HG03378 (cell line): ENCODE measurements around the gene ADORA3.
A peak's percentile ranks its signal among the peaks of the same experiment; 100 is the strongest.

Experiments
- ATAC-seq: cut with Tn5 transposase; IDR thresholded peaks from one replicate; pipeline ENCODE4 v1.9.1; 2021; ENCODE audit warnings: mild to moderate bottlenecking, moderate library complexity; ENCODE audit not compliant: unreplicated experiment

Gene ADORA3

DNA sequence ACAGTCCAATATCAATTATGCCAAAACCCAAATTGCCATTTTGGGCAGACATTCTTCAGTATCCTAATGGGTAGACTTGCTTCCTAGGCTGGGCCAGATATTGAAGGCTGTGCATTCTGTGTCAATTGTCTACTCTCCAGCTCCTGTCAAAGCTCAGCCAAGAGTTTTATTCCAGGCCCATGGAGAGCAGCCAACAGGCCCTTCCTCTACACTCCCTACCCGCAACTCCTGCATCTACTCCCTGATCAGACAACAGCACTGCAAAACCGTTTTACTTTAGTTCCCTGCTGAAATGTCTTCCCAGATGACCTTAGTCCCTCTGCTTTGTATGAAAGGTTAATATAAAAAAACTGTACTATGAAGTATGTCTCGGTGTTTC lies 6.6 kb upstream of the ADORA3 start:
- ATAC-seq = no peak

GRCh38 chr1:111507411-111508201 lies 4.2 kb upstream of the ADORA3 start:
- peak; percentile 59 for ATAC-seq

DNA sequence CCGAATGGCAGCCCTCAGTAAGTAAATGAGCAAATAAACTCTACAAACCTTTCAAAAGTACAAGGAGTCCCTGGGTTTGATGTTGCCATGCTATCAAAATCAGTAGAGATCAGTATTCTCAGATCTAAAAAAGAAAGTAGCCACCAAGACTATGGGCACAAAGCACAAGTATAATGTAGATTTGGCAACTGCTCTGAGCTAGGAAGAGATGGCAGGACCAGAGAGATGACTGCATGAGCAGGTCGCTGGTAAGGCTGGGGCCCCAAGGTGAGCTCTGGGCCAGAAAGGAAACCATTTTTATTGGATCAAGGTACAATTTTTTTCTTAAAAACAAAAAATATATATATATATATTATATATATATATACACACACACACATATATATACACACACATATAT lies 3.1 kb upstream of the ADORA3 start:
- ATAC-seq = no peak

DNA sequence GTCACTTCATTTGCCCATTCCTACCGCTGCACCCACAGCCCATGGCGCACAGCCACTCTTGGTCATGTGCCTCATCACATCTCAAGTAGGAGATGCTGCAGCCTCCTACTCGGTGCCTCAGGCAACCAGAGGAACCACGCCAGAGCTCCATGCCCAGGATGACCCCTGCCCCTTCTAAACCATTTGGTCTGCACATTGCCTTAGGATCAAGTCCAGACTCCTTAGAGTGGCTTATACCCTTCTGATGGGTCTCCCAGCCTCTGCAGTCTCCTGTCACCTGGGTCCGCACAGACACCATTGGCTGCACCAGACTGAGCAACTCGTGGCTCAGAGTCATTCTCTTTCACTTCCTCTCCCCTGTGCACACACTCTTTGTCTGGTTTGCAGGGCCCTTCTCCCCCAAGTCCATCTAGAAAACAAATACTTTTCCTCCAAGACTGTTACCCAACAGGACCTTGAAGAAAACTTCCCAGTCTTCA lies 2.2 kb upstream of the ADORA3 start:
- peak; percentile 36 for ATAC-seq

GRCh38 chr1:111504097-111504496 lies 664 bp upstream of the ADORA3 start:
- no peak for ATAC-seq

DNA sequence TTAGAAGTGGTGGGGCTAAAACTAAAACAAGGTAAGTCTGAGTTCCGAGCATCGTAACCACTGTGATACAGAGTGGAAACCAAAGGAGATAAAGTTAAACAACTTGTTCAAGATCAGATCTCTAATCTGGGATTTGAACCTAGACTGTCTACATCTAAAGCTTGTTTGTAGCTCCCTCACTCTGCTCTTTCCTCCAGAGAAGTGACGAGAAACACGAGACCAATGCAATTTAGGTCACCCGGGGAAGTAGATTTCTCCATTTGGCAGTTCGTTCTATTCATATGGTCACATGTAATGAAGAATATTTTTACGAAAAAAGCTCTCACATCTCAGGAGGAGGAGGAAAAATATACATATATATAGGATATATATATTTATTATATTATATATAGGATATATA lies 1.8 kb downstream of the ADORA3 start:
- no peak for ATAC-seq

DNA sequence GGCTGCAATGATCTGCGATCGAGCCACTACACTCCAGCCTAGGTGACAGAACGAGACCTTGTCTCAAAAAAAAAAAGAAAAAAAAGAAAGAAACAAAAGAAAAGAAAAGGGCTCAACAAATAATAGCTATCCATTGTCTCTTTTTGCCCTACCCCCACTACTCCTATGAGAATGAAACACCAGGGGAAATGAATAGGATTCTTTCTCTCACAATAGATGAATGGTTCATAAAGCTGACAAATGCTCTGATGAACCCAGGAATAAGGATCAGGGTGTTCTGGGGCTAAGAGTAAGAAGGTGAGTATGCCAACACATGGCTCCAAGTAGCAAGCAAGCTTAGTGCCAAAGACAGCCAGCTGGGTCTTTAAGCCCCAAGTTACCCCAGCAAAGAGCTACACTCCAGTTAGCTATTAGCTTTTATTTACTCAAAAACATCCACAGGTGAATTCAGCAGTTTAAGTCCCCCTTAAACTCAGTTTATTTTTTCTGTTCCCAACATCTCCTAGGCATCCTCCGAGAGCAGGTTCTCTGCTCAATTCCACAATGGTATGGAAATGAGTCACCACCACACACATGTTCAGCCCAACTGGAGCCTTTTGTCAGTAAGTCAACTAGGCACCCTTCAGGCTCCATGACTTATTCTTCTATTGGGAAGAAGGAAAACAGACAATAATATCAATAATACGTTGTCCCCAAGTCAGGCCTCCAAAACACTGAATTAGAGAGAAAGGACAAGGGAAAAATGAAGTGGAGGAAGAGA lies 4.2 kb downstream of the ADORA3 start:
- no peak for ATAC-seq

- ATAC-seq = no peak
These were observed 5.8 kb downstream of the ADORA3 start for GRCh38 chr1:111497592-111497991.

DNA sequence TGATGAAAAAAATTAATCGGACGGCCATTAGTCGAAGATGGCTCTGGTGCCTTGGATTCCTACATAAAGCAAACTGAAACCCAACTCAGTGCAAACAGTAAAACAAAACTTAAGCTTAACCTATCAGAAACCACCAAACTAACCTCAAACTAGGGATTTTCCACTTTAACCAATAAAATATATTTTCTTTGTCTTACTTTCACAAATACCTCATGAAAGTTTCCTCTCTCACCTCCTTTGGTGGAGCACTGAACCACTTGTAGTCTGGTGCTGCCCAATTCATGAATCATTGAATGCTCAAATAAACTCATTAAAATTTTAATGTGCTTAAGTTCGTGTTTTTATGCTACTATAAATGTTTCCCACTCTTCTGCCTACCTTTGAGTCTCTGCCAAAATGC lies 7.0 kb downstream of the ADORA3 start:
- no peak for ATAC-seq

DNA sequence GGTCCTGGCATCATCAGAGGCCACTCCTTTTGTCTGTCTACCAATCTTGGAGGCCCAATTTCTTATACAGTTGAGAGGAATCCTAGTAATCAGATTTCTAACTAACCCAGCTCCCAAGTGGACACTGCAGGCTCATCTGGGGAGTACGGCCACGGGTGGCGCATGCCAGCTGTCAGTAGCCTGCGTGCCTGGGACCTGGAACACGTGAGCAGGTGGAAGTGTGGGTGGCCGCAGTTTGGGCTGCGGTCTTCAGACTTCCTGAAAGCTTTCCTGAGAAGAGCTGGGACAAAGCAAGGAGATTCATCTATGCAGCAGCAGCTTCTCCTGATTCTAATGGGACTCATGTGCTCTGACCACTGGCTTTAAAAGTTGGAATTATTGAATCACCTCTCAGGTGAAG lies 12.4 kb downstream of the ADORA3 start:
- ATAC-seq = no peak

DNA sequence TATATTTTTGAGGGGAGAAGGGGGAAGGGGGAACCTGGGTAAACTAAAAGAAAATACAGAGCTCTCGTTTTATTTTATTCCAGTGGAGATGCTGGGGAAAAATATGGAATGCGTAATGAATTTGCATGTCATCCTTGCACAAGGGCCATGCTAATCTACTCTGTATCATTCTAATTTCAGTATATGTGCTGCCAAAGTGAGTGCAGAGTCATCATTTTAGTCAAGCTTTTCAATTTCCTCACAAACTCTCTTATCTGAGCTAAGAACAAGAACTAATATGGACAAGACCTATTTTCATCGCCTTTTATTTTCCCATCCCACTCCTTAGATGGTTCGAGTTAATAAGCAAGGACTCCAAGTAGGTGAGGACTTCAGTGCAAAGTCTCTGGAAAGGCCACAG lies 13.2 kb downstream of the ADORA3 start:
- no peak for ATAC-seq

DNA sequence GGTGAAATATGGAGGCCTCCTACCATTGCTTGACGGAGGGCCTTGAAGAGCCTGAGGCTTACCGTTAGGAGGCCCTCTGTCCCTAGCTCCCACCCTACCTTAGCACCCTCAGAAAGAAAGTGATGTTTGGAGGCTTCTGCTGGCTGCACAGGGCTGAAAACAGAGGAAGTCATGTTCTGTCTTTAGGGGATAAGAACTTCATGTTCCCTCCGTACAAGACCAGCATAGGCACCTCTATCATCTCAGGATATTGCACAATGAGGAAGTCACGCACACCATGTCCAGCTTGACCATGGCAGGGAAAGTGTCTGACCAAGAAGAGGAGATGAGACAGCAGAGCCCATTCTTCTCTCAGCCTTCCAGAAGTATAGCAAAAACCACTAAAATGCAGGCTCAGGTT lies 13.8 kb downstream of the ADORA3 start:
- ATAC-seq = no peak

- no peak for ATAC-seq
These were observed 14.8 kb downstream of the ADORA3 start for GRCh38 chr1:111488669-111489068.

GRCh38 chr1:111487133-111487532 lies 16.3 kb downstream of the ADORA3 start:
- ATAC-seq = no peak

- no peak for ATAC-seq
These were observed 17.0 kb downstream of the ADORA3 start for GRCh38 chr1:111486431-111486830.

- ATAC-seq = no peak
These were observed 18.9 kb downstream of the ADORA3 start for GRCh38 chr1:111484391-111485026.

DNA sequence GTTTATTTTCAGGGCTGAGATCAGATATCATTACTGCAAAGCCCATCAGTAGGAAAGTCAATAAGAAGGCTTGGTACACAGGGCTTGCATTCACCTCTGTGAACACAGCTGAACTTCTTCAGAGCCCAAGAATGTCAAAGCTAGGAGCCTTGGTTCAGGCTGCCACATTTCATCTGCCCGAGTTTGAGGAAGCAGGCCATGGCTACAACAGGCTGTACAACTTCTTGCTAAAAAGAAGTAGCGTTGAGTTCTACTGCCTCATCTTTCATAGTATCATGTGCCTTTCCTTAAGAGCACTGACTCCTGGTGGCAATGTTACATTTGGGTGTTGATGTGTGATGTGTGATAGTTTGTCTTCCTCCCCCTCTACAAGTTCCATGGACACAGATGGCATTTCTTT lies 19.6 kb downstream of the ADORA3 start:
- ATAC-seq = no peak

DNA sequence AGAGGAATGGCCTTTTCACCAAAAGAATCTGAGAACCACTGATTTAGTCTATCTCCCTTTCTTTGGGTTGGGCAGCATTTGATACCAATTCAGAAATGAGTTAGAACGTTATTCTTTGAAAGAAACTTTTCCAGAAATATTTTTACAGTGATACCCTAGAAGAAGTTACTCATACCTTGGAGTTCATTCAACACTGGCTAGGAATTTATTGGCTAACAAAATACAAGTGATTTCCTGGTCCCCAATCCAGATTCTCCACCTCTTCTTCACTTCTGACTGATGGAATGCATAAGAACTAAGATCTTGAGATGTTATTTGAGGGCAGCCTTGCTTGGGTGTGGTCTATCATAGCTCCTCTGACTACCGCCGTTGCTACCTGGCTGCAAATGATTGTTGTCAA lies 20.3 kb downstream of the ADORA3 start:
- no peak for ATAC-seq

DNA sequence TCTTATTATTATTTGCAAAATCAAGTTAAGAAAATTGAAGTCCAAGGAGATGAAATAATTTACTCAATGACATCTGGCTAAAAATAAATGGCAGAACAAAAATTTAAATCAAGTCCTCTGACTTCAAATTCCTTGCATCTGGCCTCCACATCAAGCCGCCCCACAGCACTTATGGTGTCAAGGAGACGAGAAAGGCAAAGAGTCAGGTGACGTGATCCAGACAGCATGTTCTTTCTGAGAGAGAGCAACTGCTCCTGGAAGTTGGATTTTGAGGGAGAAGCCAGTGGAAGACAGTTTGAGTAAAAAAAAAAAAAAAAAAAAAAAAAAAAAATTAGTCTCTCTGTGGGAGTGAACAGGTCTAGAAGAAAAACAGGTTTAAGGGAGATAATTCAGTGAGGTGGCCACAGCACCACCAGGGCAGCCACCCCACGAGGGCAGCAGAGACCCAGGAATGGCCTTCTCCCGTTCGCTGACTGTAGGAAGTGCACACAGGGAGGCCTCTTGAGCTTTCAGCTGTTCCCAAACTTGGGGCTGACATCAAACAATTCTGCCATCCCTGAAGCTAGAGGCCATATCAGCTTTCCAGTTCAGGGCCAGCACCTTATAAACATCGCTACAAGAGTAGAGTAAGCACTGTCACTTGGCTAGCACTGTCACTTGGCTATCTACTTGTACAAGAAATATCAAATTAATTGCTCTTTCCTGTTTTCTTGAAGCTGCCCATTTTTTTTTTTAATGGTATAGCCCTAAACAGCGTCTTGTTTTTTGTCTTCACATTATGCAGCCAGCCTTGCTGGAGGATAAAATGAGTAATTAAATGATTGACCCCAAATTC lies 21.8 kb downstream of the ADORA3 start:
- no peak for ATAC-seq

DNA sequence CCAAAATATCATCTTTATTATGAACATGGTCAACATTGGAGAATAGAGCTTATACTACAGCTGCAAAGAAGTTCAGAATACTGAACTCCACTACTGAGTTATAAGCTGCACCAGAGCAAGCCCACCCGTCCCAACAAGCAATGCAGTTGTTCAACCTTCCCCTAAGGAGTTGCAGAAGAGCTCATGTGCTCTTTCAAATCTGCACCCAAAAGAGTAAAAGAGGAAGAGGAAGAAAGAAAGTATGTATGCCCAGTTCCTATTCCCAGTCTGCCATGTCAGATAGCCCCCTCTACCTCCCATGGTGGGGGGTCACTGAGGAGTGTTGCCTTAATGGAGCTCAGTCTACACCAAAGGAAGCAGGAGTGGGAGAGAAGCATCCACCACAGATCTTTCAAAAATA lies 22.8 kb downstream of the ADORA3 start:
- no peak for ATAC-seq

- peak; percentile 80 for ATAC-seq
These were observed 26.6 kb downstream of the ADORA3 start for GRCh38 chr1:111476761-111477309.
